Measurements from ENCODE around the gene RALGAPA2. TPM values are rescaled to one million over a fixed set of nuclear protein-coding genes. Genes with fewer than 3 reads are reported as not detected.

Gene RALGAPA2
- total RNA-seq, 1 donor from 2014 or later: 18.0 TPM

DNA sequence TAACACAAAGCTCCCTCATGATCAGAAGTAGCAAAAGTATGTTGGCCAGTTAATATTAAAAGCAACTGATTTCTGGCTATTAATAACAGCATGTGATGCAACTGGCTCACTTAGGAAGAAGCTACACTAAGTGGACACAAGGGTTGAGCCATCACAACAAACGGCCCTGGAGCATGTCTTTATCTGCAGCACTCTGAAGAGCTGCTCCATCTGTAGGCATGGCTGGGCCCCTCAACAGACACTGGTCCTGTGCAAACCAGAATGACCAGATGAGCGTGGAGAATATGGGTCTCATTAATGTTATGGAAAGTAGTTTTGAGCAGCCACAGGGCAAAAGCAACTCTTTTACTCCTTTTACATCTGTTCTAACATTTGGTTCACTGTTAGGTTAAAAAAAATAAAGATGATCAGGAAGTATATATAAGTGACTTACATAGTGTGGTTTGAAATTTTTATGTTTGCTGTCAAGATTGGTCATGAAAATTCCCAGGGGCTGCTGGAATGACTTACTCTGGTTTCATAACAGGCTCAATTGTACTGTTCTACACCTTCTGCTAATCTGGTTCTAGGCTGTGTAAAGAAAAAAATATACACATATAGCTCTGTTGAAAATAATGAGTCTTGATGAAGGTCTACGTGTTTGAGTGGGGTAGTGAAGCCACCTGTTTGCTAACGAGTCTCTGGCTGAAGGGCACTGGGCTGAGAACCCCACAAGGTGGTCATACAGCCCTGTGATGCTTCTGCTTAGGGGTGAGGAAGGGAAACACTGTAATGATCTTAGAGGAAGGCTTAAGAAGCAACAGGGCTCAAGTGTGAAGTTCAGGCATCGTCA, 286.4 kb downstream of the RALGAPA2 start:
- intact Hi-C loops (cut with micrococcal nuclease): loop anchor here (1.0 to 2.0 kb wide), 2 partner anchors 13 to 65 kb away; no protein-coding TSS in a partner anchor
- Mint-ChIP-seq H3K36me3 (ENCODE audit: low read depth) (peaks cover 9% of the 10 kb centered on the region), H3K27me3 (ENCODE audit: insufficient read depth) (no peaks in the 10 kb centered on the region), H3K27ac (peak overlapping the region; percentile 55), H3K4me3 (no peak overlapping the region), H3K9me3 (no peaks in the 10 kb centered on the region), H3K4me1 (ENCODE audit: low read depth) (peaks cover 35% of the 10 kb centered on the region)
- no peak for DNase-seq (ENCODE audit: low spot score)

DNA sequence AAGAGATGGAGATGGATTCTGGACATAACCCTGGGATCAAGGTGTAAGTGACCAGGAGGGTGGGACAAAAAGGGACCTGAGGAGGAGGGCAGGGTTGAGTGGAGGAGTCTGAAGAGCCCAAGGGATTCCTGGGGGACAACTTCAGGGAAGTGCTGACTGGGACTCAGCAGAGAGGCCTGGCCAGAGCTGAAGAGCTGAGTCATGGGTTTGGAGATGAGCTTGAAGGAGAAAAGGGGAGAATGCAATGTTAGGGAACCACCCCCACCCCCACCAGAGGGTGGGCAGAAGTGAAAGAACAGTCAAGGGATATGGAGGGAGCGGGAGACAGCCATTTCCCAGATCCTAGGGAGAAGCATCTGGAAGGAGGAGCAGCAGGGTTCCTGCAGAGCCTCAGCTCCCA, 289.3 kb downstream of the RALGAPA2 start:
- Mint-ChIP-seq H3K27ac (no peak overlapping the region), H3K4me1 (ENCODE audit: low read depth) (peaks cover 31% of the 10 kb centered on the region), H3K36me3 (ENCODE audit: low read depth) (peaks cover 9% of the 10 kb centered on the region), H3K27me3 (ENCODE audit: insufficient read depth) (no peaks in the 10 kb centered on the region), H3K9me3 (no peaks in the 10 kb centered on the region), H3K4me3 (no peak overlapping the region)
- intact Hi-C loops (cut with micrococcal nuclease): no loop called here
- no peak for DNase-seq (ENCODE audit: low spot score)

DNA sequence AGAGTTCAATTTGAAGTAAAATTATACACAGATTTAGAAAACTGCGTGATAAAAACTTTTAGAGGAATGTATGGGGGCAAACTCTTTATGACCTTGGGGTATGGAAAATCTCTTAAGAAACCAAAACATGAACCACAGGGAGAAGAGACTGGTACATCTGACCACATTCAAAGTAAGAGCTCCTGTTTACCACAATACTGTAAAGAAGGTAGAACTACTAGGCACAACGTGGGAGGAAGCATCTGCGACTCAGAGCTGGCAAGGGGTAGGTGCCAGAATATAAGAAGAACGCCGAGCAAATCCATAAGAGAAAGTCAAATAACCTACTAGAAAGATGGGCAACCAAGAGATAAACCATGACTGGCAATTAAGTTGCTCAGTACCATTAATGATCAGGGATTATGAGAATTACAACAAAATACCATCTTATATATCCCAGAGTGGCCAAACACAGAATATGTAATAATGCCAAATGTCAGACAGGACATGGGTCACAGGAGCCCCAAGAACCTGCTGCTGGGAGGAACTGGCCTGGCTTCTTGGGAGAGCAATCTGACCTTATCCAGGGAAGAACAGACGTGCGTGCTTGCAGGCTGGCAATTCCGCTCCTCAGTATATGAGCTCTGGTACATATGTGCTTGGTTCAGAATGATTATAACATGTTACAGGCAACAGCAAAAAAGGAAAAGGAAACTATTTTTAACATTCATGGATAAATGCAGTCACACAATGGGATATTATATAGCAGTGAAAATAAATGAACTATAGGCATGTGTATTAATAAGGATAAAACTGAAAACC, 294.4 kb downstream of the RALGAPA2 start:
- H3K27ac Mint-ChIP-seq: peak overlapping the region; percentile 46
- intact Hi-C loops (cut with micrococcal nuclease): loop anchor here (5.0 kb wide), 1 partner anchor 34 kb away; no protein-coding TSS in a partner anchor
- no peaks in the 10 kb centered on the region for H3K9me3 Mint-ChIP-seq
- DNase-seq (ENCODE audit: low spot score): no peak
- no peaks in the 10 kb centered on the region for H3K27me3 Mint-ChIP-seq (ENCODE audit: insufficient read depth)
- no peak overlapping the region for H3K4me3 Mint-ChIP-seq
- H3K36me3 Mint-ChIP-seq (ENCODE audit: low read depth): peaks cover 7% of the 10 kb centered on the region
- peaks cover 24% of the 10 kb centered on the region for H3K4me1 Mint-ChIP-seq (ENCODE audit: low read depth)

DNA sequence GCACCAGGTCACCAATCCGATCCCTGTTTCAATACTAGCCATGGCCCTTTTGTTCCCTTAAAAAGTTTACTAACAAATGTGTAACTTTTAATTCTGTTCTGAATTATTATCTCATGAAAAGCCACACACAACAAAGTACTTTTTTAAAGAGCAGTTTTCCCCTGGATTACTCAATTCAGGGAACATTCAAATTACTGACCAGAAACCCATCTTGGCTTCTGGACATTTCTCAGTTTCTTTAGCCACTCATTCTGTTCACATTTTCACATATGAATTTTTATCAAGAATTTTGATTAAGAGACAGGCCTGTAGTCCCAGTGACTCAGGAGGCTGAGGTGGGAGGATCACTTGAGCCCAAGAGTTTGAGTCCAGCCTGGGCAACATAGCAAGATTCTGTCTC, 297.1 kb downstream of the RALGAPA2 start:
- no peaks in the 10 kb centered on the region for H3K27me3 Mint-ChIP-seq (ENCODE audit: insufficient read depth)
- H3K27ac Mint-ChIP-seq: no peak overlapping the region
- intact Hi-C loops (cut with micrococcal nuclease): loop anchor here (5.0 kb wide), 1 partner anchor 37 kb away; no protein-coding TSS in a partner anchor
- H3K4me1 Mint-ChIP-seq (ENCODE audit: low read depth): peaks cover 32% of the 10 kb centered on the region
- no peak for DNase-seq (ENCODE audit: low spot score)
- H3K36me3 Mint-ChIP-seq (ENCODE audit: low read depth): no peaks in the 10 kb centered on the region
- no peaks in the 10 kb centered on the region for H3K9me3 Mint-ChIP-seq
- H3K4me3 Mint-ChIP-seq: no peak overlapping the region

DNA sequence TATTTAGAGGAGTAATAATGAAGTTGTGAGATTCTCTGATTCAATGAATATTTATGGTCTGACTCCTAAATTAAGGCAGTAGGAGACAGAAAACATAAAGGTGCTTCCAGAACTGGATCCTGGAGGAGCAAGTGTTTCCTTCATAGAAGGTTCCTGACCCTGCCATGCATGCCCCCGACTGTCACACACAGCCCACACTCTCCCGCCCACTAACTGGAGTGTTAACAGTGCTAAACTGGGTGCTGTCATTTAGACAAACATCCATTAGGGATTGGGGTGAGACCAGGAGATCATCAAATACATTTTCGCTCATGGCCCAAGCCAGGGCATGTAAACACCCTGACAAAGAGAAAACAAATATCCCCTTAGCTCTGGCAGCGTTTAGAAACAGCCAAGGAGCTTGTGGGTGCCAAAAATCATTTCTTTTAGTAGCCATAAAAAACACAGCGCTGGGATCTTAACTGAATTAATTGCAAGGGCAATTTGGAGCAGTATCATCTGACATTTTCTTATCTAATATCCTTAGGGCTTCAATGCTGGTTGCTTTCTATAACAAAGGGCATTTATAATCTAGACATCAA, 297.7 kb downstream of the RALGAPA2 start:
- Mint-ChIP-seq H3K27me3 (ENCODE audit: insufficient read depth) (no peaks in the 10 kb centered on the region), H3K36me3 (ENCODE audit: low read depth) (no peaks in the 10 kb centered on the region), H3K27ac (peak overlapping the region; percentile 4), H3K4me3 (no peak overlapping the region), H3K4me1 (ENCODE audit: low read depth) (peaks cover 32% of the 10 kb centered on the region), H3K9me3 (no peaks in the 10 kb centered on the region)
- DNase-seq (ENCODE audit: low spot score): no peak
- intact Hi-C loops (cut with micrococcal nuclease): loop anchor here (5.0 kb wide), 1 partner anchor 38 kb away; no protein-coding TSS in a partner anchor

DNA sequence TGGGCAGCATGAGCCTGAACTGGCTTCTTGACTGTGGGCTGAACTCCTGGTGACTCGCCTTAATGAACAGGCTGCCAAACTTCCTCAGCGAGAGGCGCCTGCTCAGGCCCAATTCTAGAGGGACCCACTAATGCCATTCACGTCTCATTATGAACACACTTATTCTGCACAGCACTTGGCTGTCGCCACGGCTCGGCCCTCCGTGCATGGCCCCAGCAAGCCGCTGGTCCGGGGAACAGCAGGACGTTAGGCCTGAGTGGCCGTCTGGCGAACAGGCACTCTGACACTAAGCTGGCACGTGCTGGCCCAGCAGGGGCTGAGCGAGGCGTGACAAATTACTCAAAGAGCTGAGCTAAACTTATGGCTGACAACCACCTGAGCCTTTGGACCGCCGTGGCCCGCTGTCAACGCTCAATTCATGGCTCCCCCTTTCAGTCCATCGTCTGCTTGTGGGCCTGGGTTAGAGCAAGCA, 298.6 kb downstream of the RALGAPA2 start:
- intact Hi-C loops (cut with micrococcal nuclease): loop anchor here (1.0 to 2.0 kb wide), 3 partner anchors 13 to 155 kb away; no protein-coding TSS in a partner anchor
- no peak overlapping the region for H3K4me3 Mint-ChIP-seq
- H3K36me3 Mint-ChIP-seq (ENCODE audit: low read depth): no peaks in the 10 kb centered on the region
- no peak for DNase-seq (ENCODE audit: low spot score)
- no peaks in the 10 kb centered on the region for H3K9me3 Mint-ChIP-seq
- no peak overlapping the region for H3K27ac Mint-ChIP-seq
- H3K4me1 Mint-ChIP-seq (ENCODE audit: low read depth): peaks cover 32% of the 10 kb centered on the region
- no peaks in the 10 kb centered on the region for H3K27me3 Mint-ChIP-seq (ENCODE audit: insufficient read depth)

DNA sequence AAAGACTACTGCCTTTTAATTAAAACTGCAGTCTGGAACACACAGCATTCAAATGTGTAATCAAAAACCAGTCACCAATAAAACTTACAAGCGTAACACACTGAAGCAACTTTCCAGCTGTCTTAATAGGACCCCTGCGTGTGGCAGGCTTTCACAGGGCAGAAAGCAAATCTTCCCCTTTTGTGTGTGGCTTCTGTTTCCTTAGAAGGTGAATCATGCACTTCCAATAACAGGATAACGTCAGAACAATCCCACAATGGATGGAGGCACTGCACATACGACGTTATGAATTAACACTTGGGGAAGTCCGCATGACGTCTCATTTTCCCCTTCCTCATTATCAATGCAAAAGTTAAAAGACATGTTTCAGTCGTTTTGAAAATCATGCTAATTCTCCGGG, 299.7 kb downstream of the RALGAPA2 start:
- no peak for DNase-seq (ENCODE audit: low spot score)
- H3K27me3 Mint-ChIP-seq (ENCODE audit: insufficient read depth): no peaks in the 10 kb centered on the region
- peaks cover 25% of the 10 kb centered on the region for H3K4me1 Mint-ChIP-seq (ENCODE audit: low read depth)
- intact Hi-C loops (cut with micrococcal nuclease): loop anchor here (1.0 to 2.0 kb wide), 3 partner anchors 14 to 156 kb away; no protein-coding TSS in a partner anchor
- H3K36me3 Mint-ChIP-seq (ENCODE audit: low read depth): no peaks in the 10 kb centered on the region
- H3K4me3 Mint-ChIP-seq: peak overlapping the region; percentile 41
- no peaks in the 10 kb centered on the region for H3K9me3 Mint-ChIP-seq
- H3K27ac Mint-ChIP-seq: peak overlapping the region; percentile 51

DNA sequence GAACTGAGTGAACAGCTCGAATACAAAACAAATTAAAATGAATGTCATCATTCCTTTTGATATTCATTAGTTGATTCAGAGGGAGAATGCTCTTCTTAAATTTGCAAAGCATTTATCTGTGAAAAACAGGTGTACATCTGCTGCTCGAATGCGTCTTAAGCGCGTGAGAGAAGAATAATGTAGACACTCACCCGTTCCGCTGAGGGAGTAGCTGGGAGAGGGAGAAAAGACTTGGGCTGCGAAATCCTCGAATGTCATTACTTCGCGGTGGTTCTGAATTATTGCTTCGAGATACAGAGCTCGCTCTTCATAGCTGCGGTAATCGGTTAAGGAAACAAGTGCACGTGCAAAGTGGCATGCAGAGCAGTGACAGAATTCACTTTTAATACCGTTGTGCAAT, 300.6 kb downstream of the RALGAPA2 start:
- Mint-ChIP-seq H3K4me3 (peak overlapping the region; percentile 17), H3K27ac (peak overlapping the region; percentile 43), H3K4me1 (ENCODE audit: low read depth) (peaks cover 18% of the 10 kb centered on the region), H3K27me3 (ENCODE audit: insufficient read depth) (no peaks in the 10 kb centered on the region), H3K36me3 (ENCODE audit: low read depth) (no peaks in the 10 kb centered on the region), H3K9me3 (no peaks in the 10 kb centered on the region)
- intact Hi-C loops (cut with micrococcal nuclease): loop anchor here (2.0 kb wide), 2 partner anchors 15 to 157 kb away; no protein-coding TSS in a partner anchor
- DNase-seq (ENCODE audit: low spot score): no peak

DNA sequence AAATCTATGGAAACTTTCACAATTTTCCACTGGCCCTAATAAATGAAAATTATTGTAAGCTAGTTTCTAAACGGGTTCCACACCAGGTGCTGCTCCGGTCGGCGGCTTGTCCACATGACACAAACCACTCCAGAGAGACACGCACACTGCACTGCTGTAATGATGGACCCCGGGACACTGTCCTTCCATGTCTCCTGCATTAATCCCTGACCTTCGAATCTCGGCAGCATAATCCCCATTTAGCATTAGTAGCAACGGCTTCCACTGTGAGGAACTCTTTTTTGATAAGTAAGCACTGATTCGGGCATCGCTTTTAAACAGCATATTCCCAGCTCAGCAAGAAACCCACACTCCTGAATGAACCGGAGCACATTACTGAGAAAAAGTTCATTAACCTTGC, 301.0 kb downstream of the RALGAPA2 start:
- H3K36me3 Mint-ChIP-seq (ENCODE audit: low read depth): no peaks in the 10 kb centered on the region
- peak overlapping the region; percentile 17 for H3K4me3 Mint-ChIP-seq
- intact Hi-C loops (cut with micrococcal nuclease): no loop called here
- DNase-seq (ENCODE audit: low spot score): no peak
- no peaks in the 10 kb centered on the region for H3K9me3 Mint-ChIP-seq
- H3K27ac Mint-ChIP-seq: no peak overlapping the region
- H3K27me3 Mint-ChIP-seq (ENCODE audit: insufficient read depth): no peaks in the 10 kb centered on the region
- peaks cover 18% of the 10 kb centered on the region for H3K4me1 Mint-ChIP-seq (ENCODE audit: low read depth)

DNA sequence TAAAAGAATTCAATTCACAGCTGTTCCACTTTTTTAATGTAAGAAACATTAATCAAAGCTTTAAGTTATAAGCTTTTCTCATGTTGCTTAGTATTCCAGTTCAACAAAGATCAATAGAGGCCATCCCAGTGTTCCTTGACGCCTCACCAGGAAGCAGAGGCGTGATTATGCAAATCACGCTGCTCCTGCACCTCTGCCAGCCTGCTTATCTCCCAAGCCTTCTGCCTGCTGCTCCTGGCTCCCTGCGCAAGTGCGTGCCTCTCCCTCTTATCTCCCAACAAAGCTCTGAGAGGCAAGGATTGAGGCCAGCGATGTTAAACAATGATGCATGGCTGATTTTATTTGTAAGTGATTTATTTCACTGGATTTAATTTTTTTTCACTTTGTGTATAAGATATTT, 301.8 kb downstream of the RALGAPA2 start:
- intact Hi-C loops (cut with micrococcal nuclease): no loop called here
- H3K4me3 Mint-ChIP-seq: peak overlapping the region; percentile 20
- peaks cover 2% of the 10 kb centered on the region for H3K36me3 Mint-ChIP-seq (ENCODE audit: low read depth)
- H3K27ac Mint-ChIP-seq: no peak overlapping the region
- DNase-seq (ENCODE audit: low spot score): no peak
- peaks cover 18% of the 10 kb centered on the region for H3K4me1 Mint-ChIP-seq (ENCODE audit: low read depth)
- no peaks in the 10 kb centered on the region for H3K9me3 Mint-ChIP-seq
- H3K27me3 Mint-ChIP-seq (ENCODE audit: insufficient read depth): no peaks in the 10 kb centered on the region

DNA sequence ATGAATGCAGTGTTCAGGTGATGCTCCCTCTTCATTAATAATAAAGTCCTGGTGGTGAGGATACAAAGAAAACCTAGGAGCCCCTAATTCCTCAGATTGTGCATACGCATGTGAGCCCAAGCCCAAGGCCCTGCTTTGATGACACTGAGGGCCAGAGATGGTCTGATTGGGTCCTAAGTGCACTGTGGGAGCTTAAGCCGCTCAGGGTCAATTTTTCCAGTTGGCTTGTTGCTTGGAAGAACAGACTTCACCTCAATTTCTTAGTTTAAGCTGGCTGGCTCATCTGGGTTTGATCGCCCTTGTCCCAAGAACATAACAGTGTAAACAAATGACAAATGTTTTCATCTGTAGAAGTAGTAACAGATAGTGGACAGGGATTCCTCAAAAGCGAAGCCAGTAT, 303.1 kb downstream of the RALGAPA2 start:
- intact Hi-C loops (cut with micrococcal nuclease): loop anchor here (5.0 kb wide), 1 partner anchor 37 kb away; no protein-coding TSS in a partner anchor
- no peaks in the 10 kb centered on the region for H3K27me3 Mint-ChIP-seq (ENCODE audit: insufficient read depth)
- H3K4me3 Mint-ChIP-seq: no peak overlapping the region
- H3K4me1 Mint-ChIP-seq (ENCODE audit: low read depth): peaks cover 12% of the 10 kb centered on the region
- no peaks in the 10 kb centered on the region for H3K9me3 Mint-ChIP-seq
- H3K36me3 Mint-ChIP-seq (ENCODE audit: low read depth): peaks cover 3% of the 10 kb centered on the region
- H3K27ac Mint-ChIP-seq: no peak overlapping the region
- DNase-seq (ENCODE audit: low spot score): no peak
